Activated CD8-positive, alpha-beta memory T cell treated with anti-CD3 and anti-CD28 coated beads, Interleukin-2, amount 50 U/mL, for 4 hours (primary cell): ENCODE measurements around the gene TAGLN2.
A peak's percentile ranks its signal among the peaks of the same experiment; 100 is the strongest.

Source experiments
- DNase-seq: peaks from one replicate; pipeline ENCODE4 v3.0.0-alpha.2; 2020

TAGLN2 gene

GRCh38 chr1:159934136-159935039 is 9.1 kb upstream of the TAGLN2 start:
- no peak for DNase-seq

GRCh38 chr1:159933347-159933746 is 8.0 kb upstream of the TAGLN2 start:
- DNase-seq = no peak

- DNase-seq = no peak
Observed at GRCh38 chr1:159932296-159933285, 7.3 kb upstream of the TAGLN2 start.

GRCh38 chr1:159931795-159932173 is 6.5 kb upstream of the TAGLN2 start:
- no peak for DNase-seq

GRCh38 chr1:159931101-159931794 is 5.9 kb upstream of the TAGLN2 start:
- DNase-seq = no peak

GRCh38 chr1:159930634-159931033 is 5.3 kb upstream of the TAGLN2 start:
- DNase-seq = no peak

GRCh38 chr1:159930216-159930615 is 4.9 kb upstream of the TAGLN2 start:
- DNase-seq = no peak

- DNase-seq = no peak
Observed at GRCh38 chr1:159929155-159930051, 4.1 kb upstream of the TAGLN2 start.

- no peak for DNase-seq
Observed at GRCh38 chr1:159928491-159929050, 3.3 kb upstream of the TAGLN2 start.

- no peak for DNase-seq
Observed at GRCh38 chr1:159927849-159928431, 2.6 kb upstream of the TAGLN2 start.

- no peak for DNase-seq
Observed at GRCh38 chr1:159927211-159927848, 2.0 kb upstream of the TAGLN2 start.

- DNase-seq = no peak
Observed at GRCh38 chr1:159925719-159926078, 392 bp upstream of the TAGLN2 start.

GRCh38 chr1:159924025-159924790 is 1.1 kb downstream of the TAGLN2 start:
- peak; percentile 57 for DNase-seq

- peak; percentile 78 for DNase-seq
Observed at GRCh38 chr1:159923203-159924024, 1.9 kb downstream of the TAGLN2 start.

GRCh38 chr1:159922511-159923202 is 2.6 kb downstream of the TAGLN2 start:
- no peak for DNase-seq

- DNase-seq = no peak
Observed at GRCh38 chr1:159921700-159922504, 3.4 kb downstream of the TAGLN2 start.

GRCh38 chr1:159921251-159921650 is 4.1 kb downstream of the TAGLN2 start:
- no peak for DNase-seq
